Measurements from ENCODE around the gene TNRC6A. TPM values are rescaled to one million over a fixed set of nuclear protein-coding genes. Genes with fewer than 3 reads are reported as not detected.

The TNRC6A gene
- total RNA-seq, 6 experiments from 2014 or later, result 17.0 to 38.4 (median 23.1) TPM

DNA sequence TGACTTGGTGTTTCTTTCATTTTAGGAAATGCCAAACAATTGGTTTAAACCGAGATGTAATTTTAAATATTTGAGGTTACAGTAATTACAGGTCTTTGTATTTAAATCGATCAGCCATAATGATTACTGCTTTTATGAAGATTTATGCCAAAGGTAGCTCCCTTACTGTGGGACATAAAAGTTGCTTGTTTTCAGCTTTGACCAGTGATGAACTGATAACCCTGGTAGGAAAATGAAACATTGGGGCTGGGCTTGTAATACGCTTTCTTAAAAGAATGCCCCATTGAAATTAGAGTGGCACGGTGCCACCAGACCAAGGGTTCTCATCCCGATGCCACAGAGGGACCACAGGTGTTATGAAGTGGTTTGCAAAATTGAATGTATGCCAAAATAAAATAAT, 7.3 kb downstream of the TNRC6A start:
- intact Hi-C loops (cut with DNase I), result no loop called here
- H3K4me1 ChIP-seq, result peaks cover 0 to 97% (median 36%) of the 10 kb centered on the region in 4 donors
- no peaks in the 10 kb centered on the region for H3K9me3 ChIP-seq
- ATAC-seq (peak in 3 of 4 donors; percentile 13 to 31 (median 23)), DNase-seq (no peak)
- H3K27ac ChIP-seq, result peak overlapping the region; percentile 39 to 69 (median 59)
- 31% methylated on average over 5 of the region's 5 CpGs for WGBS (ENCODE audit: insufficient coverage, low coverage, low lambda C conversion rate, missing lambda C conversion rate)
- H3K4me3 ChIP-seq, result no peak overlapping the region
- TF ChIP-seq POLR2A (IDR thresholded peaks at IDR 0.05) (no peak), CTCF (IDR thresholded peaks at IDR 0.05) (no peak)
- H3K27me3 ChIP-seq, result no peaks in the 10 kb centered on the region
- peaks cover 0 to 10% (median 4%) of the 10 kb centered on the region in 4 donors for H3K36me3 ChIP-seq

- TF ChIP-seq CTCF (IDR thresholded peaks at IDR 0.05) (no peak), POLR2A (IDR thresholded peaks at IDR 0.05) (no peak)
- ATAC-seq, result peak; percentile 68 to 77 (median 70)
- DNase-seq, result no peak
Measured at GRCh38 chr16:24737391-24737871, 8.0 kb downstream of the TNRC6A start.

GRCh38 chr16:24737916-24738594, 8.6 kb downstream of the TNRC6A start:
- peak overlapping the region in 1 of 3 donors; percentile 4 for H3K4me3 ChIP-seq
- 33% methylated on average over 5 of the region's 5 CpGs for WGBS (ENCODE audit: insufficient coverage, low coverage, low lambda C conversion rate, missing lambda C conversion rate)
- intact Hi-C loops (cut with DNase I), result no loop called here
- DNase-seq, result no peak
- peak; percentile 3 to 30 (median 20) for ATAC-seq
- H3K9me3 ChIP-seq, result no peaks in the 10 kb centered on the region
- peaks cover 0 to 8% (median 2%) of the 10 kb centered on the region in 4 donors for H3K36me3 ChIP-seq
- H3K27me3 ChIP-seq, result no peaks in the 10 kb centered on the region
- TF ChIP-seq CTCF (IDR thresholded peaks at IDR 0.05) (no peak), POLR2A (IDR thresholded peaks at IDR 0.05) (no peak)
- peaks cover 0 to 89% (median 34%) of the 10 kb centered on the region in 4 donors for H3K4me1 ChIP-seq
- peak overlapping the region; percentile 59 to 72 (median 69) for H3K27ac ChIP-seq

More at GRCh38 chr16:24737391-24737871, 8.0 kb downstream of the TNRC6A start:
- Histone ChIP-seq H3K4me3 (peak overlapping the region in 1 of 3 donors; percentile 4), H3K27ac (peak overlapping the region; percentile 59 to 72 (median 69)), H3K36me3 (peaks cover 0 to 8% (median 3%) of the 10 kb centered on the region in 4 donors), H3K27me3 (no peaks in the 10 kb centered on the region), H3K9me3 (no peaks in the 10 kb centered on the region), H3K4me1 (peaks cover 0 to 92% (median 35%) of the 10 kb centered on the region in 4 donors)
- 10% methylated on average over 3 of the region's 3 CpGs for WGBS (ENCODE audit: insufficient coverage, low coverage, low lambda C conversion rate, missing lambda C conversion rate)
- intact Hi-C loops (cut with DNase I), result no loop called here

DNA sequence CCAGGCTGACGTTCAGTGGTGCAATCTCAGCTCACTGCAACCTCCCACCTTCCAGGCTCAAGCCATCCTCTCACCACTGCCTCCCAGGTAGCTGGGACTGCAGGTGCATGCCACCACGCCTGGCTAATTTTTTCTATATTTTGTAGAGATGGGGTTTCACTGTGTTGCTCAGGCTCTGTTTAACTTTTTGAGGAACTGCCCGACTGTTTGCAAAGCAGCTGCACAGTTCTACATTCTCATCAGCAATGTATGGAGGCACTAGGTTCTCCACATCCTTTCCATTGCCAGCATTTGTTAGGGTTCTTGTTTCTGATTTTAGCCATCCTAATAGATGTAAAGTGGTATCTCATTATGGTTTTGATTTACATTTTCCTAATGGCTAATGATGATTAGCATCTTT, 9.4 kb downstream of the TNRC6A start:
- no peaks in the 10 kb centered on the region for H3K9me3 ChIP-seq
- H3K4me1 ChIP-seq, result peaks cover 0 to 80% (median 33%) of the 10 kb centered on the region in 4 donors
- H3K27ac ChIP-seq, result peak overlapping the region in 2 of 3 donors; percentile 59 to 69
- no peaks in the 10 kb centered on the region for H3K27me3 ChIP-seq
- DNase-seq (no peak), ATAC-seq (no peak)
- intact Hi-C loops (cut with DNase I), result no loop called here
- H3K4me3 ChIP-seq, result no peak overlapping the region
- WGBS (ENCODE audit: insufficient coverage, low coverage, low lambda C conversion rate, missing lambda C conversion rate), result 57% methylated on average over 3 of the region's 3 CpGs
- TF ChIP-seq POLR2A (IDR thresholded peaks at IDR 0.05), result no peak
- TF ChIP-seq CTCF (IDR thresholded peaks at IDR 0.05), result no peak
- H3K36me3 ChIP-seq, result peaks cover 0 to under 1% (median under 1%) of the 10 kb centered on the region in 4 donors

Data from right lobe of liver (tissue), 6 donors.